SK-N-SH (cell line): ENCODE measurements around the gene ABCA6. TPM values are rescaled to one million over a fixed set of nuclear protein-coding genes. Genes with fewer than 3 reads are reported as not detected.
A peak's percentile ranks its signal among the peaks of the same experiment; 100 is the strongest.

Source experiments
- CTCF ChIA-PET: fragments of 300-600, 350-600 bp; formaldehyde crosslinking; extraction: SDS; loops from one replicate; lab custom pipeline; 2021; lab: Yijun Ruan, JAX
- POLR2A ChIA-PET: fragments of 350-600 bp; sonication (Branson Sonifier 250); formaldehyde crosslinking; extraction: SDS; loops from one replicate; lab custom pipeline; 2020; ENCODE audit warnings: antibody characterized with exemption, inconsistent platforms; lab: Yijun Ruan, JAX
- DNase-seq: peaks from one replicate; pipeline ENCODE4 v3.0.0; 2012
- H2AFZ ChIP-seq: fragments of 200-600 bp; sonication (generic); 2 replicates; pipeline ENCODE4 v1.8.1; 2016; ENCODE audit warnings: antibody characterized with exemption, mild to moderate bottlenecking, low read depth
- H3F3A ChIP-seq: fragments of 200-600 bp; sonication (generic); replicated peaks from 2 replicates; pipeline ENCODE3; 2016; ENCODE audit warnings: antibody characterized with exemption, mild to moderate bottlenecking; ENCODE audit not compliant: insufficient read depth
- H3K27ac ChIP-seq, 2 experiments: fragments of 200-500 bp in 1 of 2; fragments of 200-600 bp in 1 of 2; sonication (Bioruptor generic) in 1 of 2; sonication (generic), shearing (Covaris generic) in 1 of 2; 2 replicates each; pipeline versions ENCODE4 v1.5.1 to v1.6.1; 2014 to 2016; ENCODE audit warnings: low read depth in 2 of 2, inconsistent platforms in 1 of 2, low read length in 1 of 2, mild to moderate bottlenecking in 1 of 2, mixed read lengths in 1 of 2
- H3K27me3 ChIP-seq: fragments of 200-600 bp; sonication (generic), shearing (Covaris generic); 2 replicates; pipeline ENCODE4 v1.6.1; 2016; ENCODE audit warnings: mixed run types; ENCODE audit not compliant: insufficient read depth
- H3K36me3 ChIP-seq, 2 experiments: fragments of 200-500 bp in 1 of 2; fragments of 200-600 bp in 1 of 2; sonication (Bioruptor generic) in 1 of 2; sonication (generic) in 1 of 2; replicated peaks in 1 of 2; 2 replicates each; pipeline versions ENCODE3 to v1.5.1; 2014 to 2016; ENCODE audit warnings: low read length in 1 of 2, mild to moderate bottlenecking in 1 of 2; ENCODE audit not compliant: insufficient read depth in 2 of 2, control insufficient read depth in 1 of 2
- H3K4me1 ChIP-seq, 2 experiments: fragments of 200-500 bp in 1 of 2; fragments of 200-600 bp in 1 of 2; sonication (Bioruptor generic) in 1 of 2; sonication (generic), shearing (Covaris generic) in 1 of 2; 2 replicates each; pipeline versions ENCODE4 v1.5.1 to v1.6.1; 2014 to 2016; ENCODE audit warnings: low read depth in 1 of 2, low read length in 1 of 2, mixed run types in 1 of 2; ENCODE audit not compliant: insufficient read depth in 2 of 2, control insufficient read depth in 1 of 2
- H3K4me2 ChIP-seq: fragments of 200-600 bp; sonication (generic), shearing (Covaris generic); 2 replicates; pipeline ENCODE4 v1.6.1; 2017; ENCODE audit warnings: mixed run types
- H3K4me3 ChIP-seq, 2 experiments: fragments of 200-500 bp in 1 of 2; fragments of 200-600 bp in 1 of 2; sonication (Bioruptor generic) in 1 of 2; sonication (generic), shearing (Covaris generic) in 1 of 2; 2 replicates each; pipeline versions ENCODE4 v1.5.1 to v1.8.1; 2014 to 2016; ENCODE audit warnings: low read depth in 2 of 2, inconsistent platforms in 1 of 2, low read length in 1 of 2, mild to moderate bottlenecking in 1 of 2, mixed read lengths in 1 of 2, moderate library complexity in 1 of 2
- H3K79me2 ChIP-seq: fragments of 200-600 bp; sonication (generic); 2 replicates; pipeline ENCODE4 v1.8.1; 2017; ENCODE audit warnings: mild to moderate bottlenecking; ENCODE audit not compliant: insufficient read depth
- H3K9ac ChIP-seq: fragments of 200-600 bp; sonication (generic); 2 replicates; pipeline ENCODE4 v1.6.1; 2017; ENCODE audit warnings: mixed run types
- H3K9me2 ChIP-seq: fragments of 200-600 bp; sonication (generic); 2 replicates; pipeline ENCODE4 v1.6.1; 2017; ENCODE audit warnings: mixed run types
- H3K9me3 ChIP-seq: fragments of 200-600 bp; sonication (generic); 2 replicates; pipeline ENCODE4 v1.6.1; 2017; ENCODE audit warnings: mixed run types, mild to moderate bottlenecking, moderate library complexity
- H4K20me1 ChIP-seq: fragments of 200-600 bp; sonication (generic); 2 replicates; pipeline ENCODE4 v1.6.1; 2017; ENCODE audit warnings: mild to moderate bottlenecking, mixed run types; ENCODE audit not compliant: insufficient read depth
- CHD2 ChIP-seq: fragments of 150-350 bp; IDR thresholded peaks from 2 replicates; pipeline ENCODE4 v1.6.1; 2018; ENCODE audit warnings: low read length; ENCODE audit not compliant: partially characterized antibody
- ELF1 ChIP-seq: IDR thresholded peaks from 2 replicates; pipeline ENCODE4 v1.4.0; 2012
- EP300 ChIP-seq, 2 experiments: IDR thresholded peaks; 2 replicates each; pipeline versions ENCODE4 v1.4.0 to v1.6.1; 2012; ENCODE audit warnings: borderline replicate concordance in 1 of 2, low read depth in 1 of 2, low read length in 1 of 2
- EZH2phosphoT487 ChIP-seq: fragments of 200-600 bp; sonication (generic); IDR thresholded peaks from 2 replicates; pipeline ENCODE4 v1.6.1; 2017; ENCODE audit warnings: low read depth, mixed run types, mild to moderate bottlenecking, antibody characterized with exemption, moderate library complexity, borderline replicate concordance
- FOXJ3 ChIP-seq: sonication (generic); formaldehyde crosslinking; IDR thresholded peaks from 2 replicates; pipeline ENCODE4 v1.5.1; 2020; ENCODE audit warnings: mild to moderate bottlenecking, missing genetic modification reagents
- GABPA ChIP-seq: IDR thresholded peaks from 2 replicates; pipeline ENCODE4 v1.4.0; 2012; ENCODE audit warnings: low read depth, mild to moderate bottlenecking
- GATA2 ChIP-seq: sonication (generic); formaldehyde crosslinking; IDR thresholded peaks from 2 replicates; pipeline ENCODE4 v1.5.0; 2020; ENCODE audit warnings: mild to moderate bottlenecking, missing genetic modification reagents
- IRF3 ChIP-seq: fragments of 150-350 bp; IDR thresholded peaks from 2 replicates; pipeline ENCODE4 v1.6.1; 2016; ENCODE audit warnings: mild to moderate bottlenecking, low read depth, low read length
- JUND ChIP-seq: IDR thresholded peaks from 2 replicates; pipeline ENCODE4 v1.4.0; 2012
- PBX3 ChIP-seq: IDR thresholded peaks from 2 replicates; pipeline ENCODE4; 2012
- POLR2AphosphoS5 ChIP-seq: IDR thresholded peaks from 2 replicates; pipeline ENCODE4 v1.6.1; 2012; ENCODE audit warnings: low read depth, low read length
- RAD21 ChIP-seq: IDR thresholded peaks from 2 replicates; pipeline ENCODE4 v1.6.1; 2012; ENCODE audit warnings: mild to moderate bottlenecking, low read length
- RCOR1 ChIP-seq: fragments of 150-350 bp; IDR thresholded peaks from 2 replicates; pipeline ENCODE4 v1.6.1; 2017; ENCODE audit warnings: antibody characterized with exemption, low read length
- RXRA ChIP-seq: IDR thresholded peaks from 2 replicates; pipeline ENCODE4 v1.4.0; 2012; ENCODE audit warnings: low read depth, mild to moderate bottlenecking, borderline replicate concordance
- SIN3A ChIP-seq: IDR thresholded peaks from 2 replicates; pipeline ENCODE4 v1.6.1; 2012; ENCODE audit warnings: low read depth, mild to moderate bottlenecking, low read length, moderate library complexity, borderline replicate concordance
- SMC3 ChIP-seq: IDR thresholded peaks from 2 replicates; pipeline ENCODE4 v1.6.1; 2012; ENCODE audit warnings: low read depth, low read length, improper control_type of control experiment
- TAF1 ChIP-seq: IDR thresholded peaks from 2 replicates; pipeline ENCODE4 v1.6.1; 2012; ENCODE audit warnings: low read depth, mild to moderate bottlenecking, low read length, moderate library complexity, borderline replicate concordance
- TCF12 ChIP-seq: IDR thresholded peaks from 2 replicates; pipeline ENCODE4 v1.4.0; 2012
- USF2 ChIP-seq: fragments of 150-350 bp; IDR thresholded peaks from 2 replicates; pipeline ENCODE4 v1.6.1; 2017; ENCODE audit warnings: antibody characterized with exemption, low read length, low read depth, borderline replicate concordance
- WGBS: methylation state at CpG from one replicate; pipeline ENCODE4 v1.1.6; 2017; ENCODE audit warnings: low lambda C conversion rate; 5-methylcytosine and 5-hydroxymethylcytosine counted together
- polyA plus RNA-seq, 3 experiments: library from polyadenylated mRNA; depleted of rRNA; stranded (reverse); fragments of >200 nt; gene quantifications; 2 replicates each; pipeline ENCODE4 v1.2.3, GENCODE V29; 2012

Gene ABCA6
- polyA plus RNA-seq, 1 of the 3 experiments (the other 2 are of a cell fraction): 0.15 TPM

GRCh38 chr17:69050999-69051775 is 90.5 kb downstream of the ABCA6 start:
- Histone ChIP-seq H3F3A (no peaks in the 10 kb centered on the region), H4K20me1 (no peaks in the 10 kb centered on the region), H3K9me2 (no peaks in the 10 kb centered on the region), H3K4me1 (no peaks in the 10 kb centered on the region; a peak in 1 of 4 replicates), H3K9me3 (no peaks in the 10 kb centered on the region), H3K36me3 (no peaks in the 10 kb centered on the region), H3K4me3 (no peak overlapping the region), H2AFZ (no peak overlapping the region), H3K27ac (peak overlapping the region in 1 of 2 experiments; percentile 12; a peak in 1 of 4 replicates), H3K9ac (no peak overlapping the region), H3K4me2 (no peak overlapping the region), H3K79me2 (no peaks in the 10 kb centered on the region), H3K27me3 (no peaks in the 10 kb centered on the region)
- CTCF ChIA-PET: interaction anchor here (1.0 kb wide), 1 partner anchor 15 kb away, joined by 3 read pairs; no protein-coding TSS in a partner anchor
- WGBS: 38% methylated on average over 5 of the region's 5 CpGs
- POLR2A ChIA-PET: no interaction called here
- no peak for DNase-seq
- no peak for TF ChIP-seq ELF1
- no peak for TF ChIP-seq IRF3
- no peak for TF ChIP-seq TCF12
- no peak for TF ChIP-seq PBX3
- TF ChIP-seq USF2: no peak
- no peak for TF ChIP-seq JUND
- TF ChIP-seq SIN3A: no peak
- no peak for TF ChIP-seq EZH2phosphoT487
- no peak for TF ChIP-seq GABPA
- TF ChIP-seq RAD21: no peak
- no peak for TF ChIP-seq SMC3
- no peak for TF ChIP-seq CHD2
- TF ChIP-seq FOXJ3: no peak
- no peak for TF ChIP-seq GATA2 (CRISPR knock-in tag)
- TF ChIP-seq EP300 (IDR thresholded peaks at IDR 0.05; ENCODE audit: borderline replicate concordance in 1 of 2, low read depth in 1 of 2, low read length in 1 of 2): no peak
- no peak for TF ChIP-seq TAF1
- no peak for TF ChIP-seq RCOR1
- TF ChIP-seq RXRA: no peak
- TF ChIP-seq POLR2AphosphoS5: no peak
